ENCODE measurements around the gene CAB39.

CAB39 gene

DNA sequence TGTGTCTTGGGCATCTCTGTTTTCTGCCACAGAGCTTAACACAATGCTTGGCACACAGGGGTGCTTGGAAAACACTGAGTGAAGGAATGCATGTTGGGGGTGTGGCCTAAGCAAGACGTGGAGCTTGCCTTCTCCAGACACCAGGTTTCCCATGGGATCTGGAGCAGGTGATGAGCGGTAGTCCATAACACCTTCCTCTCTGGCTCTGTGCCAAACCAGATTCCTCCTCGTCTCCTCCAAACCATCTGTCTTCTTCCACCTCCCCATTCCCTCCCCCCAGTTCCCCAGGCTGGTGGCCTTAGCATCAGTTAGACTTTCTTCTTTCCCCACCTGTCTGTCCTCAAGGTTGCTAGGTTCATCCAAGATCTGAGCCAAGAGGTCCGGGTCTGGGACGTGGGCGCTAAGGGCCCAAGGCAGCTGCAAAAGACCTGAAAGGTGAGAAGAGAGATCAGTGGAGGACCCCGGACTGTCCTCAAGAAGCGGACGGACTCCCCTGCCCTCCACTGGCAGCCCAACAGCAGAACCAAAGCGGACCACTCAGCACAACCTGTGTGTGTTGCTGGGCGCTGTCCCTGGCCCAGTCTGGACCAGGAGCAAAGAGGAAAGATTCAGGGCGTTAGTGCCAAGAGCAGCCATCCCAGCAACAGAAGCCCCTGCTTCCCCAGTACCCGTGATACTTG is 150.9 kb downstream of the CAB39 start:
- DNase-seq (ENCODE audit: low spot score): no peak

GRCh38 chr2:230864122-230864604 is 151.5 kb downstream of the CAB39 start:
- no peak for DNase-seq (ENCODE audit: low spot score)

GRCh38 chr2:230864605-230865306 is 152.1 kb downstream of the CAB39 start, which contains the start of gene ITM2C:
Gene ITM2C (plus strand): TSS chr2:230864942. CDS start chr2:230865026, 84 bp downstream.
- peak; percentile 58 for DNase-seq (ENCODE audit: low spot score)

DNA sequence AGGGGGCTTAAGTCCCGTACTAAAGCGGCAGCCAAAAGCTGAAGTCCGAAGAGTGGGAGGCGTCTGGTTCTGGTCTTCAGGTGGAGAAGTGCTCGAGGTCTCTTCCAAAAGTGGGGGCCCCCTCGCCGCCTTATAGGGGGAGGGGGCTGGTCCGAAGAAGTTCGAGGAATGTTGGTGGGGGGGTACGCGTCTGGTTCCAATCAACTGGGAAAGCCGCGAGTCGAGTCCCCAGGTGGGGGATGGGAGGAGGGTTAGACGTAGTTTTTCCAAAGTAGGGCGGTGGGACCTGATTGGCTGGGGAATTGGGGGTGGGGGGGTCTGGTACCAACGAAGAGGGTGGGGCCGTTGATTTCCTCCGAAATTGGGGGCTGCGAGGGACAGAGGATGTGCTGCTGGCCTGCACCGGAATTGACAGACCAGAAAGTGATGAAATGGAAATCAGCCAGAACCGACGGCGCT is 152.7 kb downstream of the CAB39 start:
- DNase-seq (ENCODE audit: low spot score): no peak

- peak; percentile 20 for DNase-seq (ENCODE audit: low spot score)
Observed at GRCh38 chr2:230865766-230866755, 153.4 kb downstream of the CAB39 start.

DNA sequence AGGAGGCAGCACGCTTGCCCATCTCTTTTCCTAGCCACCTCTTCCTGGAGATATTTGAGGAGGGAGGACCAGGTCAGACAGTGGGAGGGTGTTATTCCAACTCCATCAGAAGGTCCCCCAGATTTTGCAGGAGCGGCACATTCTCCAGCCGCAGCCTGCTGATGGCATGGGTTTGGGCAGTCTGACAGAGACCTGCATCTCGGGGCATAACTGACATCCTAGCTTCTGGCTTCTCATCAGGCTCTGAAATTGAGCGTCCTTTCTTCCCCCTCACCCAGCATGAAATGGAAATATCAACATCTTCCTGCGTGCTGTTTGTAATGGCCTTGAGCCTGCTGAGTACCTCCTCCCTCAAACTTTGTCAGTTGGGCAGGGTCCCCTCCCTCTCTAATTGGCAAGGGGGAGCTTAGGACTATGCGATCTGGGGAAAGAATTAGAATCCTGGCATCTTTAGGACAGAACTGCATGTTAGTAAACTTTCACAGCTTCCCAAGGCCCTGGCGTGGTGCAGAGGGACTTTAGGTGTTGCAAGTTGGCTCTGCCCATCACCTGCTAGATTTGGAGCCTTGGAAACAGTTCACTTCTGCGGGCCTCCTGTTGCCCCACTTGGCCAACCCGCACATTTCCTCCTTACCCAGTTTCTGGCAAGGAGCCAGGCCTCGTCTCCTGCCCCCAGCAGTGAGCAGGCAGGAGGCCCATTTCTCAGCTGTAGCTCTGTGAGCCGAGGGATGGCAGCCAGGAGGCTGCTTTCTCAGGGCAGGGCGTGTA is 154.3 kb downstream of the CAB39 start:
- no peak for DNase-seq (ENCODE audit: low spot score)

- no peak for DNase-seq (ENCODE audit: low spot score)
Observed at GRCh38 chr2:230868161-230868946, 155.7 kb downstream of the CAB39 start.

GRCh38 chr2:230868947-230869913 is 156.6 kb downstream of the CAB39 start:
- no peak for DNase-seq (ENCODE audit: low spot score)

DNA sequence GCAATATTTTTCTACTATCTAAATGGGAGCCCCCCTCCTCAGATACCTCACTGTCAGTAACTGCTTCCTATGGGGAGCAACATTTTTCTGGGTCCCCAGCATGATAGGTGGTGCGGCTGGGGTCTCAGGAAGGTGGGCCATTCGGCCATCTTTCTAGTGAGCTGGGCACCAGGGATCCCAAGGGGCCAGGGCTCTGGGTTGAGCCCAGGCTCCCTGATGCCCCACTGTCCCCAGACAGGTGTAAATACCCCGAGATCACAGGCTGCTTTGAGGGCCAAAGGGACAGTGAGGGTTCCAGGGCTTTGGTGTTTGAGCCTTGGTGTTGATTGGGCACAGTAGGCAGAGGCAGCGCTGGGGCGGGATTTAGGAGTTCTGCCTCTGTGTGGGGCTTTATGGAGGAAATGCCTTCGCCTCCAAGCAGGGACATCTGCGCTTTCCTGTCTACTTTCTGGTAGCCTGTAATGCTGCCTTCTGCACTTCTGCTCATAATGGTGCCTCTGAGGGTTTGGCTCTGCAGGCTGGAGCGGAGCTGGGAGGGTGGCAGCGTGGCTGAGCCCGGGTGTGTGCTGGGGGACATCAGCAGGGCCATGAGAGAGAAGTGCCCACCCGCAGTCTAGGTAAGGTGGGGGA is 157.4 kb downstream of the CAB39 start:
- no peak for DNase-seq (ENCODE audit: low spot score)

Data from COLO829 (cell line).